Right lobe of liver (tissue), 4 donors: ENCODE data around the gene ZNF254.

ENCODE experiments used
- POLR2A ChIP-seq: fragments of 450-650 bp; IDR thresholded peaks from one replicate; pipeline ENCODE4 v1.6.1; 2017; ENCODE audit warnings: antibody characterized with exemption, mild to moderate bottlenecking
- TF ChIP-seq, protein P1 (sequence below), 4 donors: fragments of 200-600 bp in 3 of 4; fragments of 450-650 bp in 1 of 4; IDR thresholded peaks; one replicate each; pipeline versions ENCODE4 v1.5.1 to v1.8.0; 2016 to 2022; ENCODE audit warnings: antibody characterized with exemption in 4 of 4, mild to moderate bottlenecking in 2 of 4
- donor health status: DM: no; HTN: no; CAD: no.
- donor health status: DM: no; HTN: no; CAD: no.
- donor health status: DM: no; HTN: yes; CAD: no.

DNA sequence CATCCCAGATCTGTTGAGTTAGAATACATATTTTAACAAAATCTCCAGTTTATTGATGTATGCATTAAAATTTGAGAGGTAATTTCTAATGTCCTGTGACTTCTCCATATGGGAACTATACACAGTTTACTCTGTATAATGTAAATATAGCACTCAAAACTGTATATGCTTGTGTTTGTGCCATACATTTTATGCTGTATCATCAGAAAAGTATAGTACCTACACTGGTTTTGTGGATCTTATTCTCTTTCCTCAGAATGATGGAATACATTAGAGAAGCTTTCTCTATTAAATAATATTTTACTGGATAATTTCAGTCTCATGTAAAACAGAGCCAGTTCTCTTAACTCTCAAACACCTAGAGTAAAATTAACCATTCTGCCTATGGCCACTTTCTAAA lies 53.6 kb downstream of the ZNF254 start:
- TF ChIP-seq, protein P1, sequence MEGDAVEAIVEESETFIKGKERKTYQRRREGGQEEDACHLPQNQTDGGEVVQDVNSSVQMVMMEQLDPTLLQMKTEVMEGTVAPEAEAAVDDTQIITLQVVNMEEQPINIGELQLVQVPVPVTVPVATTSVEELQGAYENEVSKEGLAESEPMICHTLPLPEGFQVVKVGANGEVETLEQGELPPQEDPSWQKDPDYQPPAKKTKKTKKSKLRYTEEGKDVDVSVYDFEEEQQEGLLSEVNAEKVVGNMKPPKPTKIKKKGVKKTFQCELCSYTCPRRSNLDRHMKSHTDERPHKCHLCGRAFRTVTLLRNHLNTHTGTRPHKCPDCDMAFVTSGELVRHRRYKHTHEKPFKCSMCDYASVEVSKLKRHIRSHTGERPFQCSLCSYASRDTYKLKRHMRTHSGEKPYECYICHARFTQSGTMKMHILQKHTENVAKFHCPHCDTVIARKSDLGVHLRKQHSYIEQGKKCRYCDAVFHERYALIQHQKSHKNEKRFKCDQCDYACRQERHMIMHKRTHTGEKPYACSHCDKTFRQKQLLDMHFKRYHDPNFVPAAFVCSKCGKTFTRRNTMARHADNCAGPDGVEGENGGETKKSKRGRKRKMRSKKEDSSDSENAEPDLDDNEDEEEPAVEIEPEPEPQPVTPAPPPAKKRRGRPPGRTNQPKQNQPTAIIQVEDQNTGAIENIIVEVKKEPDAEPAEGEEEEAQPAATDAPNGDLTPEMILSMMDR (IDR thresholded peaks at IDR 0.05) = no peak
- no peak for TF ChIP-seq POLR2A
